ENCODE data around the gene PPP3CA.
A peak's percentile ranks its signal among the peaks of the same experiment; 100 is the strongest.

PPP3CA gene

GRCh38 chr4:101037249-101037648 lies 310.1 kb downstream of the PPP3CA start:
- H3K4me3 ChIP-seq (ENCODE audit: low read depth, low read length): no peak overlapping the region

GRCh38 chr4:101035487-101035886 lies 311.8 kb downstream of the PPP3CA start:
- Histone ChIP-seq H3K27ac (ENCODE audit: low read depth, low read length) (no peak overlapping the region), H3K79me2 (ENCODE audit: control insufficient read depth, insufficient read depth, low read length, unreplicated experiment) (no peaks in the 10 kb centered on the region), H3K4me3 (ENCODE audit: low read depth, low read length) (no peak overlapping the region), H2AFZ (ENCODE audit: low read length, unreplicated experiment) (no peak overlapping the region), H3K27me3 (ENCODE audit: insufficient read depth, low read length) (no peaks in the 10 kb centered on the region), H3K4me1 (ENCODE audit: control insufficient read depth, insufficient read depth, low read length, unreplicated experiment) (peaks cover 10% of the 10 kb centered on the region), H3K36me3 (ENCODE audit: insufficient read depth, low read length) (peaks cover 8% of the 10 kb centered on the region; the same call in 1 of the 2 replicates)

More at GRCh38 chr4:101037249-101037648, 310.1 kb downstream of the PPP3CA start:
- Histone ChIP-seq H3K27me3 (ENCODE audit: insufficient read depth, low read length) (no peaks in the 10 kb centered on the region), H2AFZ (ENCODE audit: low read length, unreplicated experiment) (no peak overlapping the region), H3K79me2 (ENCODE audit: control insufficient read depth, insufficient read depth, low read length, unreplicated experiment) (no peaks in the 10 kb centered on the region), H3K4me1 (ENCODE audit: control insufficient read depth, insufficient read depth, low read length, unreplicated experiment) (peaks cover 10% of the 10 kb centered on the region), H3K27ac (ENCODE audit: low read depth, low read length) (no peak overlapping the region), H3K36me3 (ENCODE audit: insufficient read depth, low read length) (0 out of 2 replicates have a peak, but pooled peaks cover 4% of the 10 kb centered on the region)

- no peaks in the 10 kb centered on the region for H3K79me2 ChIP-seq (ENCODE audit: control insufficient read depth, insufficient read depth, low read length, unreplicated experiment)
- H3K4me3 ChIP-seq (ENCODE audit: low read depth, low read length): no peak overlapping the region
- H3K27me3 ChIP-seq (ENCODE audit: insufficient read depth, low read length): no peaks in the 10 kb centered on the region
- H3K36me3 ChIP-seq (ENCODE audit: insufficient read depth, low read length): peaks cover 6% of the 10 kb centered on the region; the same call in 1 of the 2 replicates
- no peak overlapping the region for H3K27ac ChIP-seq (ENCODE audit: low read depth, low read length)
- no peak overlapping the region for H2AFZ ChIP-seq (ENCODE audit: low read length, unreplicated experiment)
- H3K4me1 ChIP-seq (ENCODE audit: control insufficient read depth, insufficient read depth, low read length, unreplicated experiment): peaks cover 10% of the 10 kb centered on the region
These were observed 313.3 kb downstream of the PPP3CA start for GRCh38 chr4:101033986-101034385.

- H3K79me2 ChIP-seq (ENCODE audit: control insufficient read depth, insufficient read depth, low read length, unreplicated experiment): no peaks in the 10 kb centered on the region
- H3K4me1 ChIP-seq (ENCODE audit: control insufficient read depth, insufficient read depth, low read length, unreplicated experiment): peaks cover 4% of the 10 kb centered on the region
- H3K4me3 ChIP-seq (ENCODE audit: low read depth, low read length): no peak overlapping the region
- no peak overlapping the region for H3K27ac ChIP-seq (ENCODE audit: low read depth, low read length)
- peaks cover 6% of the 10 kb centered on the region; the same call in 1 of the 2 replicates for H3K36me3 ChIP-seq (ENCODE audit: insufficient read depth, low read length)
- no peak overlapping the region for H2AFZ ChIP-seq (ENCODE audit: low read length, unreplicated experiment)
- no peaks in the 10 kb centered on the region for H3K27me3 ChIP-seq (ENCODE audit: insufficient read depth, low read length)
These were observed 314.8 kb downstream of the PPP3CA start for GRCh38 chr4:101032541-101032940.

- Histone ChIP-seq H3K36me3 (ENCODE audit: insufficient read depth, low read length) (peaks cover 6% of the 10 kb centered on the region; the same call in 1 of the 2 replicates), H2AFZ (ENCODE audit: low read length, unreplicated experiment) (no peak overlapping the region), H3K27me3 (ENCODE audit: insufficient read depth, low read length) (no peaks in the 10 kb centered on the region), H3K4me1 (ENCODE audit: control insufficient read depth, insufficient read depth, low read length, unreplicated experiment) (no peaks in the 10 kb centered on the region), H3K4me3 (ENCODE audit: low read depth, low read length) (no peak overlapping the region), H3K27ac (ENCODE audit: low read depth, low read length) (no peak overlapping the region), H3K79me2 (ENCODE audit: control insufficient read depth, insufficient read depth, low read length, unreplicated experiment) (no peaks in the 10 kb centered on the region)
These were observed 315.4 kb downstream of the PPP3CA start for GRCh38 chr4:101031971-101032370.

GRCh38 chr4:101028886-101029285 lies 318.4 kb downstream of the PPP3CA start:
- Histone ChIP-seq H3K79me2 (ENCODE audit: control insufficient read depth, insufficient read depth, low read length, unreplicated experiment) (no peaks in the 10 kb centered on the region), H3K27me3 (ENCODE audit: insufficient read depth, low read length) (no peaks in the 10 kb centered on the region)

GRCh38 chr4:101027721-101028120 lies 319.6 kb downstream of the PPP3CA start:
- H3K36me3 ChIP-seq (ENCODE audit: insufficient read depth, low read length): peaks cover 6% of the 10 kb centered on the region; the same call in 1 of the 2 replicates
- H3K4me3 ChIP-seq (ENCODE audit: low read depth, low read length): no peak overlapping the region
- no peaks in the 10 kb centered on the region for H3K79me2 ChIP-seq (ENCODE audit: control insufficient read depth, insufficient read depth, low read length, unreplicated experiment)
- no peaks in the 10 kb centered on the region for H3K27me3 ChIP-seq (ENCODE audit: insufficient read depth, low read length)
- no peaks in the 10 kb centered on the region for H3K4me1 ChIP-seq (ENCODE audit: control insufficient read depth, insufficient read depth, low read length, unreplicated experiment)
- H2AFZ ChIP-seq (ENCODE audit: low read length, unreplicated experiment): no peak overlapping the region
- no peak overlapping the region for H3K27ac ChIP-seq (ENCODE audit: low read depth, low read length)

More at GRCh38 chr4:101028886-101029285, 318.4 kb downstream of the PPP3CA start:
- H2AFZ ChIP-seq (ENCODE audit: low read length, unreplicated experiment): no peak overlapping the region
- H3K4me3 ChIP-seq (ENCODE audit: low read depth, low read length): no peak overlapping the region
- H3K4me1 ChIP-seq (ENCODE audit: control insufficient read depth, insufficient read depth, low read length, unreplicated experiment): no peaks in the 10 kb centered on the region
- H3K27ac ChIP-seq (ENCODE audit: low read depth, low read length): no peak overlapping the region
- peaks cover 6% of the 10 kb centered on the region; the same call in 1 of the 2 replicates for H3K36me3 ChIP-seq (ENCODE audit: insufficient read depth, low read length)

GRCh38 chr4:101025755-101026154 lies 321.6 kb downstream of the PPP3CA start:
- H3K4me1 ChIP-seq (ENCODE audit: control insufficient read depth, insufficient read depth, low read length, unreplicated experiment): peaks cover 17% of the 10 kb centered on the region
- H3K4me3 ChIP-seq (ENCODE audit: low read depth, low read length): no peak overlapping the region

GRCh38 chr4:101022151-101023024 lies 324.9 kb downstream of the PPP3CA start:
- peak overlapping the region; percentile 0 for H2AFZ ChIP-seq (ENCODE audit: low read length, unreplicated experiment)
- H3K27ac ChIP-seq (ENCODE audit: low read depth, low read length): 0 out of 2 replicates have a peak overlapping the region, but pooled peaks have one; percentile 13
- H3K36me3 ChIP-seq (ENCODE audit: insufficient read depth, low read length): no peaks in the 10 kb centered on the region
- H3K27me3 ChIP-seq (ENCODE audit: insufficient read depth, low read length): no peaks in the 10 kb centered on the region
- no peaks in the 10 kb centered on the region for H3K79me2 ChIP-seq (ENCODE audit: control insufficient read depth, insufficient read depth, low read length, unreplicated experiment)
- H3K4me1 ChIP-seq (ENCODE audit: control insufficient read depth, insufficient read depth, low read length, unreplicated experiment): peaks cover 28% of the 10 kb centered on the region
- H3K4me3 ChIP-seq (ENCODE audit: low read depth, low read length): no peak overlapping the region

More at GRCh38 chr4:101025755-101026154, 321.6 kb downstream of the PPP3CA start:
- Histone ChIP-seq H3K36me3 (ENCODE audit: insufficient read depth, low read length) (peaks cover 4% of the 10 kb centered on the region; the same call in 1 of the 2 replicates), H3K79me2 (ENCODE audit: control insufficient read depth, insufficient read depth, low read length, unreplicated experiment) (no peaks in the 10 kb centered on the region), H2AFZ (ENCODE audit: low read length, unreplicated experiment) (no peak overlapping the region), H3K27ac (ENCODE audit: low read depth, low read length) (no peak overlapping the region), H3K27me3 (ENCODE audit: insufficient read depth, low read length) (no peaks in the 10 kb centered on the region)

- peaks cover 28% of the 10 kb centered on the region for H3K4me1 ChIP-seq (ENCODE audit: control insufficient read depth, insufficient read depth, low read length, unreplicated experiment)
- H3K36me3 ChIP-seq (ENCODE audit: insufficient read depth, low read length): no peaks in the 10 kb centered on the region
- no peak overlapping the region for H3K4me3 ChIP-seq (ENCODE audit: low read depth, low read length)
- H3K79me2 ChIP-seq (ENCODE audit: control insufficient read depth, insufficient read depth, low read length, unreplicated experiment): no peaks in the 10 kb centered on the region
- H2AFZ ChIP-seq (ENCODE audit: low read length, unreplicated experiment): no peak overlapping the region
- no peak overlapping the region for H3K27ac ChIP-seq (ENCODE audit: low read depth, low read length)
- H3K27me3 ChIP-seq (ENCODE audit: insufficient read depth, low read length): no peaks in the 10 kb centered on the region
These were observed 326.4 kb downstream of the PPP3CA start for GRCh38 chr4:101020956-101021355.
